ENCODE data around the gene UGT1A3.

UGT1A3 gene

GRCh38 chr2:233758849-233759248, 30.0 kb downstream of the UGT1A3 start:
- no peaks in the 10 kb centered on the region for H3K9me2 ChIP-seq (ENCODE audit: low read depth, low read length)
- no peaks in the 10 kb centered on the region for H3K9me3 ChIP-seq (ENCODE audit: low read length)
- H3K36me3 ChIP-seq (ENCODE audit: insufficient read depth, low read length), result no peaks in the 10 kb centered on the region
- H3F3A ChIP-seq (ENCODE audit: insufficient read depth, low read length), result no peaks in the 10 kb centered on the region
- no peak overlapping the region for H2AFZ ChIP-seq (ENCODE audit: low read length)
- no peak overlapping the region for H3K4me2 ChIP-seq (ENCODE audit: low read length)
- H3K4me3 ChIP-seq (ENCODE audit: low read depth, low read length, poor library complexity, severe bottlenecking), result no peak overlapping the region
- no peak overlapping the region for H3K9ac ChIP-seq (ENCODE audit: low read length)
- no peak for TF ChIP-seq EZH2 (IDR thresholded peaks at IDR 0.05; ENCODE audit: borderline replicate concordance, low read length)
- no peak for TF ChIP-seq CTCF (IDR thresholded peaks at IDR 0.05; ENCODE audit: low read length)
- no peaks in the 10 kb centered on the region for H4K20me1 ChIP-seq (ENCODE audit: insufficient read depth, low read length)
- no peaks in the 10 kb centered on the region for H3K27me3 ChIP-seq (ENCODE audit: insufficient read depth, low read length)
- H3K4me1 ChIP-seq (ENCODE audit: insufficient read depth, low read length, severe bottlenecking), result no peaks in the 10 kb centered on the region
- no peaks in the 10 kb centered on the region for H3K79me2 ChIP-seq (ENCODE audit: insufficient read depth, low read length)
- H3K27ac ChIP-seq (ENCODE audit: low read depth, low read length, poor library complexity, severe bottlenecking), result no peak overlapping the region

- no peak within 1 kb of the TSS for H2AFZ ChIP-seq (ENCODE audit: low read length)
- H3K27ac ChIP-seq (ENCODE audit: low read depth, low read length, poor library complexity, severe bottlenecking), result no peak within 1 kb of the TSS
- TF ChIP-seq CTCF (IDR thresholded peaks at IDR 0.05; ENCODE audit: low read length) (no peak), EZH2 (IDR thresholded peaks at IDR 0.05; ENCODE audit: borderline replicate concordance, low read length) (no peak)
- H3K27me3 ChIP-seq (ENCODE audit: insufficient read depth, low read length), result no peaks in the 10 kb centered on the region
- H3K4me3 ChIP-seq (ENCODE audit: low read depth, low read length, poor library complexity, severe bottlenecking), result no peak within 1 kb of the TSS
- H3K9ac ChIP-seq (ENCODE audit: low read length), result no peak within 1 kb of the TSS
- H3K4me1 ChIP-seq (ENCODE audit: insufficient read depth, low read length, severe bottlenecking), result no peaks in the 10 kb centered on the region
- H3K79me2 ChIP-seq (ENCODE audit: insufficient read depth, low read length), result no peaks in the 10 kb centered on the region
- H3K4me2 ChIP-seq (ENCODE audit: low read length), result no peak within 1 kb of the TSS
- H3F3A ChIP-seq (ENCODE audit: insufficient read depth, low read length), result no peaks in the 10 kb centered on the region
- H4K20me1 ChIP-seq (ENCODE audit: insufficient read depth, low read length), result no peaks in the 10 kb centered on the region
- H3K9me2 ChIP-seq (ENCODE audit: low read depth, low read length), result no peaks in the 10 kb centered on the region
- H3K9me3 ChIP-seq (ENCODE audit: low read length), result no peaks in the 10 kb centered on the region
- H3K36me3 ChIP-seq (ENCODE audit: insufficient read depth, low read length), result no peaks in the 10 kb centered on the region
Measured at GRCh38 chr2:233760043-233760442, 31.2 kb downstream of the UGT1A3 start, which contains the start of gene UGT1A1. UGT1A1 (plus strand) TSS chr2:233760270; CDS start chr2:233760288, 18 bp downstream.

GRCh38 chr2:233761040-233761769, 32.4 kb downstream of the UGT1A3 start:
- no peaks in the 10 kb centered on the region for H3F3A ChIP-seq (ENCODE audit: insufficient read depth, low read length)
- no peak overlapping the region for H3K27ac ChIP-seq (ENCODE audit: low read depth, low read length, poor library complexity, severe bottlenecking)

More at GRCh38 chr2:233761040-233761769, 32.4 kb downstream of the UGT1A3 start:
- H3K9ac ChIP-seq (ENCODE audit: low read length), result no peak overlapping the region
- no peaks in the 10 kb centered on the region for H3K4me1 ChIP-seq (ENCODE audit: insufficient read depth, low read length, severe bottlenecking)
- no peaks in the 10 kb centered on the region for H3K9me2 ChIP-seq (ENCODE audit: low read depth, low read length)
- H4K20me1 ChIP-seq (ENCODE audit: insufficient read depth, low read length), result no peaks in the 10 kb centered on the region
- TF ChIP-seq EZH2 (IDR thresholded peaks at IDR 0.05; ENCODE audit: borderline replicate concordance, low read length) (no peak), CTCF (IDR thresholded peaks at IDR 0.05; ENCODE audit: low read length) (no peak)
- H3K27me3 ChIP-seq (ENCODE audit: insufficient read depth, low read length), result no peaks in the 10 kb centered on the region
- H2AFZ ChIP-seq (ENCODE audit: low read length), result no peak overlapping the region
- no peaks in the 10 kb centered on the region for H3K36me3 ChIP-seq (ENCODE audit: insufficient read depth, low read length)
- H3K4me3 ChIP-seq (ENCODE audit: low read depth, low read length, poor library complexity, severe bottlenecking), result no peak overlapping the region
- no peaks in the 10 kb centered on the region for H3K9me3 ChIP-seq (ENCODE audit: low read length)
- H3K4me2 ChIP-seq (ENCODE audit: low read length), result no peak overlapping the region
- H3K79me2 ChIP-seq (ENCODE audit: insufficient read depth, low read length), result no peaks in the 10 kb centered on the region
